K562 treated with DMSO at 1 percent for 48 hours (cell line): ENCODE results near the gene GIPC1. TPM values are rescaled to one million over a fixed set of nuclear protein-coding genes. Genes with fewer than 3 reads are reported as not detected.

Experiments
- total RNA-seq: library from RNA; unstranded; fragments of 300-600 nt; gene quantifications from 2 replicates; pipeline ENCODE4 v1.2.3, GENCODE V29; 2022; ENCODE audit warnings: low replicate concordance; ENCODE audit errors: extremely low read depth

GIPC1 gene
- total RNA-seq = 742 TPM in 1 of 2 replicates, not detected in the other

GRCh38 chr19:14496029-14496833 is at the start of gene GIPC1:
Gene GIPC1 (minus strand): TSS chr19:14496127. CDS start chr19:14482976, 13,151 bp downstream.

DNA sequence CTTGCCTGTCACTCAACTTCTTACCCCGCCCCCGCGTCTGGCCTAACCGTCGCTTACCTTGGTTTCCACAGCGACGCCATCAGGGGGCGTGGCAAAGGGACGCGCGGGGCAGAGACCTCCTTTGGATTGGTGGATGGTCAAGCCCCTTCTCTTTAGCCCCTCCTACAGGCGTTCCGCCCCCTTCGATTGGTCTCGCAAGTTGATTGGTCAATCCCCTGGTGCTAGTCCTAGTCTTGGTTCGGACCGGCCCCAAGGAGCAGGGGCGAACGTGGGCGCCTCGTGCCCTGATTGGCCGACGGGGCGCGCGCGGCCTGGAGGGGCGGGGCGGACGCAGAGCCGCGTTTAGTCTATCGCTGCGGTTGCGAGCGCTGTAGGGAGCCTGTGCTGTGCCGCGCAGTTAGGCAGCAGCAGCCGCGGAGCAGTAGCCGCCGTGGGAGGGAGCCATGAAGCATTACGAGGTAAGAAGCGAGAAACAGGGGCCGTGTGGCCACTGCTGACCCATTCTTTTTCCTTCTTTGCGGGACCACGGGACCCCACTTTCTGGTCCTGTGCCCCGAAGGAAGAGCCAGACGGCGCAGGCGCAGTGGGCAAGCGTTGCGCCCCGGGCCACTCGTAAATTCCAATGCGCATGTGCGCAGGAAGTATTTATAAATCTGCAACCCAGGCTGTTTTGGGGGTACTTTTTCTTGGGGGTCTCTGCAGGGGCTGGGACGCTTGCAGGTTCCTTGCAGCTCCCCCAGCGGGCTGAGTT is 33.5 kb upstream of the GIPC1 start, which contains the start of gene TECR:
Gene TECR (plus strand): TSS at position 341 of the 751 bp plus-strand sequence. CDS start 103 bp downstream, at position 444.

DNA sequence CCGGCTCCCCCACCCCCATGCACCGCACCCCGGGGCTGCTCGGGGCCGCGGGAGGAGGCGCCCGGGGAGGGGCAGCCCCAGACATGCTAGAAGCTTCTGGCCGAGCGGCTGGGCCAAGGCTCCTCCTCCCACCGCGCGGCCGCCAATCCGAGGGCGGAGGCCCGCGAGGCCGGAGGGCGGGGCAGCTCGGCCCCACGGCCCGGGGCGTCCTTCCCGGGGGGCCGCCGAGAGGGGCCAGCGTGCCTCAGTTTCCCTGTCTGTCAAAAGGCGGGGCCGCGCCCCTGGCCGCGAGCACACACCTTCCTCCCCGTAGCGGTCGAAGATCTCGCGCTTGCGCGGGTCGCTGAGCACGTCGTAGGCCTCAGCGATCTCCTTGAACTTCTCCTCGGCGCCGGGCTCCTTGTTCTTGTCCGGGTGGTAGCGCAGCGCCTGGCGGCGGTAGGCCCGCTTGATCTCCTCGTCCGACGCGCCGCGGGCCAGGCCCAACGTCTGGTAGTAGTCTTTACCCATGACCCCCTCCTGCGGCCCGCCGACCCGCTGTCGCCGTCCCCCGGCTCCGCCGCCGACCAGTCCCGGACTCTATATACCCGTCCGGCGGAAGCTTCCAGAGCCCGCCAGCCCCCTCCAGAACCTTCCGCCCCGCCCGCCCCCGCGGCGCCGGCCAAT is 22.0 kb upstream of the GIPC1 start, which contains the start of gene DNAJB1:
Gene DNAJB1 (minus strand): TSS at position 558 of the 666 bp plus-strand sequence. CDS start 48 bp downstream, at position 510.

GRCh38 chr19:14475251-14476073 is 20.5 kb downstream of the GIPC1 start, which contains the start of gene PTGER1:
Gene PTGER1 (minus strand): TSS chr19:14475354. CDS start chr19:14474320, 1,034 bp downstream.

GRCh38 chr19:14432791-14433553 is 63.0 kb downstream of the GIPC1 start, which contains the start of gene PKN1:
Gene PKN1 (plus strand): TSS chr19:14433306. CDS start chr19:14433522, 216 bp downstream.

Other genes starting within 250 kb of the GIPC1 start
- gene ADGRE5, start 114.7 kb downstream of the GIPC1 start, total RNA-seq = not detected in 2 replicates
- not detected in 2 replicates for gene DDX39A, start 76.8 kb downstream of the GIPC1 start, total RNA-seq
- gene PKN1, start 62.8 kb downstream of the GIPC1 start, total RNA-seq = 980 TPM in 1 of 2 replicates, not detected in the other
- not detected in 2 replicates for gene PTGER1, start 20.8 kb downstream of the GIPC1 start, total RNA-seq
- not detected in 2 replicates for gene DNAJB1, start 22.3 kb upstream of the GIPC1 start, total RNA-seq
- not detected in 2 replicates for gene TECR, start 33.5 kb upstream of the GIPC1 start, total RNA-seq
- gene NDUFB7, start 75.9 kb upstream of the GIPC1 start, total RNA-seq = not detected in 2 replicates
- not detected in 2 replicates for gene CLEC17A, start 87.0 kb upstream of the GIPC1 start, total RNA-seq
- not detected in 2 replicates for gene ADGRE3, start 178.7 kb upstream of the GIPC1 start, total RNA-seq
- not detected in 2 replicates for gene ZNF333, start 193.9 kb upstream of the GIPC1 start, total RNA-seq